GM19395 (cell line): ENCODE results near the gene ATL3.
"Not testable (repeated sequence)": the region's sequence is repeated elsewhere in the genome, so short reads cannot be mapped to it uniquely, and the experiment has no call there.

Experiments used
- ATAC-seq: cut with Tn5 transposase; IDR thresholded peaks from one replicate; pipeline ENCODE4 v1.9.1; 2021; ENCODE audit warnings: mild to moderate bottlenecking, moderate library complexity; ENCODE audit not compliant: unreplicated experiment

ATL3 gene

DNA sequence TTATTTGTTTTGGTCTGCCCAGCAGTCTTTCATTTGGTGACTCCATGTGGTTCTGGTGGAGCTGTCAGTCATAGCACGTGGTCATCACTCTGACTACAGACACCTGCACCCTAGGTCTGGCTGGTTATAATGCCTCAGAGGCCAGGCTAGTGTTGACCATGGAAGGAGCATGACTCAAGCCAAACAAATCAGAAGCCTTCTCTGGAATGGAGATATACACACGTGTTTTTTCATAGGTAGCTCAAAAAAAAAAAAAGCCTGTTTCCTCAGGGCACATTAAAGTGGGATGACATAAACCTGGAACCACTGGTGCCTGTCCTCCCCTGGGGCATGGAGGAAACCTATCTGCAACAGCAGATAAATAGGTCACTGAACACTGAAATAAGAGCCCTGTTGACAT lies 48.9 kb downstream of the ATL3 start:
- ATAC-seq: no peak

DNA sequence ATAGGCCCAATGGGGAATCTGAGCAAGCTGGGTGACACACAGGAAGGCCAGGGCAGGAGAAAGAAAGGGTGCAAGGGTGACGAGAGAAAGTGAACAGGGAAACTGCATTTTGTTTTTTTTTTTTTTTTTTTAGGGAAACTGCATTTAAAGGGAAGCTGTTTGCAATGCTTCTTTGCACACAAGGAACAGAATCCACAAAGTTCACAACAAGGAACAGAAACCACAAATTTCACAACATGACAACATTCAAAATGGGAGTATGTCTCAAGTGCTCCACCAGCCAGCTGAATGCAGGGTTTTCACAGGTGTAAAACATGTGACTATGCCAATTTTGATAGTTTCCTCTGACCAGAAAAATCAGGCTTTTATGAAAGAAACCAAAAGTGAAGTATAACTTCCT lies 50.1 kb downstream of the ATL3 start:
- ATAC-seq: no peak

DNA sequence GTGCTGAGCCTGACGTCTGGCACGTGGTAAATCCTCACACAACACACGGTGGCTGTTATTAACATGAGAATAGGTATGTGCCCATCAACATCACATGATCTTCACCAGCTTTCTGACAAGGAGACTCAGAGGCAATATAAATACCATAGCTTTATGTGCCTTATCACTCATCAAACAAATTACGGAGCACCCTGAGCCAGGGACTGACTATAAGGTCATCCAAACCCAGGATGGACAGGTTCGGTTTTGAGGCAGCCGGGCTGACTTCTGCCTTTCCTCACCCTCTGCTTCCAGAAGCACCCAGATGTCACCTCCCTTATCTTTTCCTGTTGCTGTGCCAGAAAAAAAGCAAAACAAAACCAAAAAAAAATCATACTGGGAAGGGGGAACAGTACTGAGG lies 51.2 kb downstream of the ATL3 start:
- ATAC-seq: no peak

DNA sequence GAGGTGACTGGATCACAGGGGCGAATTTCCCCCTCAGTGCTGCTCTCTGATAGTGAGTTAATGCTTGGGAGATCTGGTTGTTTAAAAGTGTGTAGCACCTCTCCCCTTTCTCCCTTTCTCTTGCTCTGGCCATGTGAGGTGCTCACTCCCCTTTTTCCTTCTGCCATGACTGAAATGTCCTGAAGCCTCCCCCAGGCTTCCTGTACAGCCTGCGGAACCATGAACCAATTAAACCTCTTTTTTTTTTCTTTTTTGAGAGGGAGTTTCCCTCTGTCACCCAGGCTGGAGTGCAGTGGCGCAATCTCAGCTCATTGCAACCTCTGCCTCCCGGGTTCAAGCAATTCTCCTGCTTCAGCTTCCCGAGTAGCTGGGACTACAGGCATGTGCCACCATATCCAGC lies 53.5 kb downstream of the ATL3 start:
- ATAC-seq: not testable (repeated sequence)

DNA sequence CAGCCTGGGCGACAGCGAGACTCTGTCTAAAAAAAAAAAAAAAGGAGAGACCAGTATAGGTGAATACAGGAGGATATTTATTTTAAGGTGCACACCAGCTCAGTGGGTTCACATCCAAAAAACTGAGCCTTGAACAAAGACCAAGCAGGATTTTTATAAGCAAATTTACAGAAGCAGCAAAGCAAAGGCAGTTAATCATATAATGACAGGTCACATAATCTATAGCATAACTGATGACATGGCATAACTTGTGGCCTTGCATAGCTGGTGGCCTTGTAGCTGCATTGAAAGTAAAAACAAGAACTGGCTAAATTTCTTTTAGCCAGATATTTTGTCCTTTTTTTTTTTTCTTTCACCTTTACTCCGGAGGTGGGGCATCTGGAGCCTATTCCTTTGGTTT lies 54.2 kb downstream of the ATL3 start:
- ATAC-seq: no peak

DNA sequence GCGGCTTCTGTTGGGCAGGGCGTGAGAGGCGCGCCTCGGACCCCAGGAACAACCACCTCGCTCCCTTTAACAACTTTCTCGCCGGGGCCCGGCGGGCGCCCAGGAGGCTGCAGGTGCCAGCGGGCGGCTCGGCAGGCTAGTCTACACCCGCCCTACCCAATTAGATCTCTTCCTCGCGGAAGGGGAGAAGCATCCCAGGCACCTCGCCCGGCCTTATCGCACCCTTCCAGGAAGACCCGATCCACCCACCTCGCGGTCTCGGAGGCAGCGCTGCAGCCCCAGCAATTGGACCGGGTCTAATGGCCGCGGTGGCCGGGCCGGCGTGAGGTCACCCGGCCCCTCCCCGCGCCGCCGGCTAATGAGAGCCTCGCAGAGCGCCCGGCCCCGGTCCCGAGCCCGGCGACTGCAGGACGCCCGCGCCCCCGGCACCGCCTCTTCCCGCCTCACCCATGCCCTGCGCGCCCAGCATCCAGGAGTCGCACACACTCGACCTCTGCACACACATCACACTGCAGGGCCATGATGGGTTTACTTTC lies 57.0 kb downstream of the ATL3 start, which contains the start of gene PLAAT3:
TSS of gene PLAAT3 (minus strand) at position 298 of the 536 bp plus-strand sequence. CDS start 419 bp downstream, outside the sequence.
- peak; percentile 40 for ATAC-seq

DNA sequence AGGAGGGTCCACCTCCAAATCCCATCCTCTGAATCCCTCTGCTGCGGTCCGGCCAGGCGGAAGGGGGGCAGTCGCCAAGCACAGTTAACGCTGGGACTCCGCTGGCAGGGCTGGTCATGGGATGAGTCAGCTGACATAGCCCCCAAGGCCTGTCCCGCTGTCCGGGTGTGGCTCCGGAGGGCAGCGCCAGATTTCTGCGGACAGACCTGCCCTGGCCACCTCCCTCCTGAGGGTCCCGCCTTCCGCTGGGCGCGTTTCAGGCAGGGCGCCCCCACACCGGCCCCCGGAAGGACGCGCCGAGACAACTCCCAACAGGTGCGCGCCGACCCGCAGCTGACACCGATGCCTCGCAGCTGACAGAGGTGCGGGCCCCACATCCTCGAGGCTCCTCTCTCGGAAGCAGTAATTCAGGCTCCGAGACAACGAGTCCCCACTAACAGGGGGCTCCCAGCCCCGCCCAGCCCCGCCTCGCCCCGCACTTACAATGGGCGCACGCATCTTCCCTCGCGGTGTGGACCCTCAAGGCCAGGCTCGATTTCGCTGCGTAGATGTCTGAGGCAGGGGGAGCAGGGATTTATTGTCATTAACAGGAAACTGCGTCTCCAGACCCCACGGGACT lies 57.5 kb downstream of the ATL3 start:
- ATAC-seq: peak; percentile 54

DNA sequence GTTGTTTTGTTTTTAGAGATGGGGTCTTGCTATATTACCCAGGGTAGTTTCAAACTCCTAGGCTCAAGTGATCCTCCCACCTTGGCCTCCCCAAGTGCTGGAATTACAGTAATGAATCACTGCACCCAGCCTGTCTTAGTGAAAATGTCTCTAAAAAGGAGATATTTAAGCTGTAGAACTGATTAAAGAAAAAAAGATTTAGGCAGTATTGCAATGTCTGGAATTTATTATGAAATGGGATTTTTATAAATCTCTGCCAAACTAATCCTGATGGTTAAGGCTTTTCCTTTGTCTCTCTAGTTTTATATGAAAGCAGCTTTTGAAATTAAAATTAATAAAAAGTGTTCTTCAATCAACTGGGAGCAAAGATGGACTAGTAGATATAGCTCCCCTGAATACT lies 59.0 kb downstream of the ATL3 start:
- no peak for ATAC-seq

DNA sequence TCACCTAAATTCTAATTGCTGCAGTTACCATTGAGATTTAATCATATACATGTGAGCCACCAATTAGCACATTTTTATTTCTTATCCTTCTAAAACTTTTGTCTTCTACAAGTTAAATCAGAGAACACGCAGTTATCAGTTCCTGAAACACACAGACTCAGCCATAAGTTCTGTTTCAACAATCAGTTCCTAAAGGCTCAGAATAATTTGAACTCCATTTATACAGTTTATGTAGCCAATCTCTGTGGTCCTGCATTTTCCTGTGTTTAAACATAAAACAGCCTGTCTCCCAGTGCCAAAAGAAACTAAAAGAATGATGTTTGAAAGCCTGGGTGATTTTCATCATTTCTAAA lies 59.8 kb downstream of the ATL3 start:
- ATAC-seq: no peak

DNA sequence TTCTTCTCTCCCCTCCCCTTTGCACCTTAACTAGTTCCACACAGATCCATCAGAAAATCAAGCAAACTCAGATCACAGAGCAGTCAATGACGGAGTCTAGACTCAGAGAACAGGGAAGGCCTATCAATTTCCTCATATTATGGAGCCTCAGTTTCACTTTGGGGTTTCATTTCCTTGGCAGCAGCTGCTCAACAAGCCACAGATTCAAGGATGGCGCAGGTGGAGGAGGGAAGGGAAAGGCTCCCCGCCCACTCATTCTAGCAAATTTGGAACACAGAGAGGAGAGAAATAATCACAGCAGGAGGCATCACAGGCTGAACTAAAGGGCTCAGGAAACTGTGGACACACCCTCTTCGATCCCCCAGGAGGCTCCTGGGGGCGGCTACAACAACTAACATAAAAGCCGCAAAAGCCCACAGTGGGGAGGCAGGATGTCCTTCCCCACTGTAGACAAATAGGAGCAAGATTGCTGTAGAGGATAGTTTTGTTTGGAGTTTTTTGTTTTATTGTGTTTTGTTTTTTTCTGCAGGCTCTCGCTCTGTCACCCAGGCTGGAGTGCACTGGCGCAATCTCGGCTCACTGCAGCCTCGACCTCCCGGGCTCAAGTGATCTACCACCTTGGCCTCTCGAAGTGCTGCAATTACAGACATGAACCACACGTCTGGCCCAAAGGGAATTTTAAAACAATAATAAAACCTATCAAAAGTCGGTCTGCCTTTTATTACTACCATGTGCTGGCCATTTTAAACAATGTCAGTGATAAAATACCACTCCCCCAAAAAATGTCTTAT lies 60.4 kb downstream of the ATL3 start:
- no peak for ATAC-seq

DNA sequence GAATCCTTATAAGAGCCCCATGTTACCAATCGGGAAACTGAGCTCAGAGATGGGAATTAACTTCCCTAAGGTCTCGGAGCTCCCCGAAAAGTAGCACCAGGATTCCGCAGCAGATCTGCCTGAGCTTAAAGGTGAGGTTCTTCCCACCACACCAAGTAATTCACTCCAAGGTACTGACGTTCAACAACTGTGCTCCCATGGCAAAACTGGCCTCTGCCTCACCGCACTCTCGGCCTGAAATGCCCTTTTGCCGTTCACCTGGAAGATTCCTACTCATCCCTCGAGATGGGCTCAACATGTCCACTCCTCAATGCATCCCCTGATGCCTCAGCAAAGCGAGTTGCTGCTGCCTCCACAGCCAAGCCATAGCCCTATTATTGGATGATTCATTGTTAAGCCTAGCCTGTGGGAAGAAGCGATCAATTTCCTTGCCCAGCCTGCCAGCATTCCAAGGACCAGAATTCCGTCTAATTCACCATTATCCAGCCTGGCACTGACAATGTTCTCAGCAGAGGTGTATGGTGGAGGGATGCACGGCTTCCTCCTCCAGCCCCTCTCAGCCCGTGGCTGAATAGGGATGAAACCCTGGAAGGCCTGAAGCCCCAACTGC lies 61.1 kb downstream of the ATL3 start:
- ATAC-seq: no peak

DNA sequence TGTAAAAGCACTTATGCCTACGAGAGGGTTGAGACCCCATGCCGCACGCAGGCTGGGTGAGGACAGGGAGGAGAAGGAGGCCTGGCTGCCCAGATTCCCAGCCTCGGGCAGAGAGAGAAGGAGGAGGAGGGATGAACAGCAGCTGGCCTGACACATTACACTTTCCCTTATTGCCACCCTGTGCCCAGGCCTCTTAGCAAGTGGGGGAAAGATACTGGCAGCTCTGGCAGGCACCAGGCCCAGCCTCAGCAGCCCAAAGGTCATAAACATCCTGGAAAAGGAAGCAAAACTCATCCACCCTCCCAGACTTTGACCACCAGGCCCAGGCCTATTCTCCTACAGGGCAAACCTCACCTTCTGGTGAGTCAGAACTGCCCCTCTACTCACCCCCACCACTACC lies 61.6 kb downstream of the ATL3 start:
- no peak for ATAC-seq

DNA sequence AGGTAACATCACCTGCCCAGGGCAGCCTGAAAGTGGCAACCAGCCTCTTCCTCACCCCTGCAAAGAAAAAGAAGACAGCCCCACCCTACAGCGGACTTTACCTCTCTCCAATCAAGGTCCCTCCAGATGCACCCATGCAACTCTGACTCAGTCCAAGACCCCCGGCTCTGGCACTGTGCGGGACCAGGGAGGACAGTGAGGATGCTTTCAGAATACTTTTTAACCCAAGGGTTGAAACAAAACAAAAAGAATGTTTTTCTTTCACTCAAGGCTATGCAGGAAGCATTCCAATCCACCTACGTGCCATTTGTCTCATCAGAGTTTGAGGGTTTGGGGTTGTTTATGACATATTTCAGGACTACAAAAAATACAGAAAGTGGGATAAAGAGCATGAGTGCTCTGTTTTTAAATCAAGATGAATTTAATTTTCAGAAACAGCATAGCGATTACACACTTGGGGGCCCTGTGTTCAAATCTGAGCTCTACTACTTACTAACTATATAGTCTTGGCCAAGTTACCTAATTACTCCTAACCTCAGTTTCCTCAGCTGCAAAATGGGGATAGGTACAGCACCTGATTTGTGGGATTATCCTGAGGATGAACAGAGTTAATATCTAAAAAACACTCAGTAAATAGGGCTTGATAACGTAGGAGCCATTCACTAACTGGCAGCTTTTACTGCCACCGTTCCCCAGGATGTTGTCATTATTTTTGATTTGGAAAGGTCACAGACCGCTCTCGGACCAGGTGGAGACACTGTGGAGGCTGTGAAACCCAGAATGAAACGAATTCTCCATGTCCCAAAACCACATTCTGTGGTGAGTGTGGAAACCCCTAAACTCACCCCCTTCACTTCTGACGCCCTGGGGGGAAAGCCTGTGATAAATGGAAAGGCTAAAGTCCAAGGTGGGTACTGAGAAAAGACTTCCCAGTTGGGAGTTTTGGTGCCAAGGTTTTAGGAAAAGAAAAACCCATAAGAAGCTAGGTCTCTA lies 62.5 kb downstream of the ATL3 start:
- ATAC-seq: no peak

DNA sequence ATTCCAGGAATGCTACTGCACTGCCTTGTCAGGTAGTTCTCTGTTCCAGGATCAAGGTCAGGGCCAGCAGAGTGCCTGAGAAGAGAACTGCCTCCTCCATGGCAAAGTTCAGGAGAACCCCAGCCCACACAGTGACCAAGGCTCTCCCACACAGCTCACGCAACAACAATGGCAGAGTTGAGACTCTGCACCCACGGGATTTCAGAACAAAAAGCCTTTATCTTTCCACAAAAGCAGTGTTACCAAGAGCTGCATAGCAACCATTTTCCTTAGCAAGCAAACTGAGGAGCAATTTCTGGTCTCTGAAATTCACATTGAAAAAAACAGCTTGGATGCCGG lies 68.0 kb downstream of the ATL3 start:
- ATAC-seq: no peak

DNA sequence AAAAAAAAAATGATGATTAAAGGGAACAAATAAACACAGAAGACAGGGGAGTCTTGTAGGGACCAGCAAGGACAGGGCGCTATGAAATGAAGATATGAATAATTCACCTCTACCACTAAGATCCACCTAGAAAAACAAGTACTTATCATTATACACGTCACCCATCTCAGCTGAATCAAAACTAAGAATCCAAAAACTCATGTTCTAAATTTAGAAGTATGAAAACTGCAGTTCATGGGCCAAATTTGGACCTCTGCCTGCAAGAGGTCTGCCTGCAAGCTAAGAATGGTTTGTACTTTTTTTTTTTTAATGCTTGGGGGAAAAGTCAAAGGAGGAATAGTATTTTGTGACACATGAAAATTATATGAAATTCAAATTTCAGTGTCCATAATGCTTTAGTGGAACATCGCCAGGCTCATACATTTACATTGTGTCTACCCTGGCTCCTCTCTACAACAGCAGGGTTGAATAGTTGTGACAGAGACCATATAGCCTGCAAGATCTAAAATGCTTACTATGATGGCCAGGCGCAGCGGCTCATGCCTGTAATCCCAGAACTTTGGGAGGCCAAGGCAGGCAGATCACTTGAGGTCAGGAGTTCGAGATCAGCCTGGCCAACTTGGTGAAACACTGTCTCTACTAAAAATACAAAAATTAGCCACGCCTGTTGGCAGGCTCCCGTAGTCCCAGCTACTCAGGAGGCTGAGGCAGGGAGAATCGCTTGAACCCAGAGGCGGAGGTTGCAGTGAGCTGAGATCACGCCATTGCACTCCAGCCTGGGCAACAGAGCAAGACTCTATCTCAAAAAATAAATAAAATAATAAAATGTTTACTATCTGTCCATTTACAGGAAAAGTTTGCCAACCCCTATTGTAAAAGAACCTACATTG lies 68.6 kb downstream of the ATL3 start:
- ATAC-seq: not testable (repeated sequence)

DNA sequence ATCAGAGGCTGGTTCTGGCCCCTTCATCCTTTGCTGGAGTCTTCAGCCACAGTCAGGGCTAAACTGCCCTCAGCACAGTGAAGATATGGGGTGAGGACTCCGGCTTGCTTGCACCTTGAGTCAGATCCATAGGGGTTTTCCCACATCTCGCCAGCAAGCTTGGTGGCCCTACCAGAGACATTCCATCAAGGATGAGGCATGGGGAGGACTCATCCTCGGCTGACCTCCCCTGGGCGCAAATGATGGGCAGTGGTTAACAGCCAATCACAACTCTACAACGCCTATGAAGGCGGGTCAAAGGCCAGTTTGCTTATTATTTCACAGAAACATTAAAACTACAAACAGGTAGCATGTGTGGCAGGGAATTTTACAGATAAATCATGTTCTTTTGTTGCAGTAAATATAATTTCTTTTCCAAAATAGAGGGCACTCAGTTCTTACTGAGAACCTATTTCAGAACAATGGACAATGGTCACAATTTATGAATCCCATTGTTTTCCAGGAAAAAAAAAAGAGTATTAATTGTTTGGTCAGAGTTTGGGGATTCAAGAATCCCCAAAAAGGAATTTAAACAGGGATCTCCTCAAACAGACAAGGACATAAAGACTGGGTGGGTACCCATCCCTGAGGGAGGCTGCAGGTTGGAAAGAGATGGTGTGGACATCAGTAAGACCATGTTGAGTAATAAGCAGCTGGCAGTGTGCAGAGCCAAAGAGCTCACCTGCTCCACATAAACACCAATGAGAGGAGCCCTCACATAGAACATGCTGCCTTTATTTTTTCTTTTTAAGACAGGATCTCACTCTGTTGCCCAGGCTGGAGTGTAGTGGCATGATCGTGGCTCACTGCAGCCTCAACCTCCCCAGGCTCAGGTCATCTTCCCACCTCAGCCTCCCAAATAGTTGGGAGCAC lies 71.7 kb downstream of the ATL3 start:
- ATAC-seq: no peak

DNA sequence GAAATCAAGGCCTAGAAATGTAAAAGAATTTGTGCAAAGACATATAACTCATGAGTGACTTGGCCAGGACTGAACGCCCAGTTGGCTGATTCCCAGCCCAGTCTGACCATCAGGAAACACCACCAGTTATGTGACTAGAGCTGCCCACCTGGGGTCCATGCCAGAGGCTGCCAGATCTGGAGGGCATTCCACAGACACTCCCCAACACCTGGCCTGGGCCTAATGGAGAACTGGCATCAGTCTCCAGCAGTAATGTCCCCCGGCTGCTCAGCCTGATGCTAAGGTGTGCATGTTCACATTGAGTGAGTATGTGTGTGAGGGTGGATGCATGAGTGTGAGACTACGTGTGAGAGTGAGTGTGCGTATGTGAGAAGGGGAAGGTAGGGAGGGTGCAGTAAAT lies 72.6 kb downstream of the ATL3 start:
- no peak for ATAC-seq

DNA sequence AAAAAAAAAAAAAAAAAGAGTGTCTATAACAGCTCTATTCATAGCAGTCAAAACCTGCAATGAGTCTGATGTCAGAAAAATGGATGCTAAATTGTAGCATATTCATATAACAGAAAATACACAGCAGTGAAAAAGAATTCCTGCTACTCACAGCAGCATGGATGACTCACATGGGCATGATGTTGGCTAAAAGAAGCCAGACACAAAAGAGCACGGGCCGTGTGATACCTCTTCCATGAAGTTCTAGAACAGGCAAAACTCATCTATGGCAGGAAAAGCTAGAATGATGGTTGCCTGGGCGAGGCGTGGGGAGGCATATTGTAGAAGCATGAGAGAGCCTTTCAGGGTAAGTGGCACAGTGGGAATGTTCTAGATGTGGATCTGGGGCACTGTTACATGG lies 75.9 kb downstream of the ATL3 start:
- no peak for ATAC-seq

DNA sequence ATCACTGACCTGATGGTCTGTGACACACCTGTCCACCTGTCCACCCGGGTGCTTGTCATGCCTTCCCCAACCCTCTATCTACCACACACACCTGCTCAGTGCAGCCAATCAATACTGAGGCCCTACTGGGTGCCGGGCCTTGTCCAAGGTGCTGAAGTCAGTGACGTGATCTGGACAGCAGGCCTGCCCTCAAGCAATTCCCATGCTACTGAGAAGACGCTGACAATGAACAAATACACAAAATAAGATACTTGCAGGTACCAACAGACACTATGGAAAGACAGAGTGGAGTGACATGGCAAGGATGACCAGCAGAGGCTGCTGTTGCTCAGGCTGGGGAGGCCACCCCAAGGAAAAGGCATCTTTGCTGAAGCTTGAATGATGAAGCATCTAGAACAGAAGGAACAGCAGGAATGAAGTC lies 78.2 kb downstream of the ATL3 start:
- no peak for ATAC-seq
